Tibial nerve (tissue), 4 donors: ENCODE data around the gene DHX16.

Source experiments
- CTCF ChIP-seq, 5 experiments: fragments of 200-600 bp in 3 of 5; fragments of 450-650 bp in 2 of 5; sonication (generic) in 3 of 5; IDR thresholded peaks; one replicate each; pipeline ENCODE4 v1.5.1; 2016 to 2019; ENCODE audit warnings: antibody characterized with exemption in 5 of 5, mild to moderate bottlenecking in 3 of 5, moderate library complexity in 2 of 5
- EP300 ChIP-seq, 2 donors: sonication (generic); formaldehyde crosslinking; IDR thresholded peaks; one replicate each; pipeline ENCODE4 v1.6.1; 2017; ENCODE audit warnings: antibody characterized with exemption in 2 of 2, mild to moderate bottlenecking in 1 of 2
- POLR2A ChIP-seq, 2 donors: fragments of 450-650 bp; IDR thresholded peaks; one replicate each; pipeline ENCODE4 v1.6.1; 2017; ENCODE audit warnings: antibody characterized with exemption in 2 of 2, mild to moderate bottlenecking in 2 of 2, moderate library complexity in 2 of 2

GRCh38 chr6:30619561-30619960 lies 53.2 kb downstream of the DHX16 start:
- TF ChIP-seq CTCF (IDR thresholded peaks at IDR 0.05) (no peak), POLR2A (IDR thresholded peaks at IDR 0.05) (no peak), EP300 (IDR thresholded peaks at IDR 0.05) (no peak)
